DOHH2 (cell line): Measurements from ENCODE around the gene CCN2.

ENCODE experiments used
- H3F3A ChIP-seq: fragments of 200-600 bp; sonication (generic), shearing (Covaris generic); 2 replicates; pipeline ENCODE4 v1.6.0; 2016; ENCODE audit warnings: antibody characterized with exemption, mild to moderate bottlenecking; ENCODE audit not compliant: control insufficient read depth, insufficient read depth
- H3K27ac ChIP-seq: fragments of 200-600 bp; sonication (generic); 2 replicates; pipeline ENCODE4 v1.5.1; 2014; ENCODE audit warnings: low read depth, mild to moderate bottlenecking, low read length, moderate library complexity
- H3K27me3 ChIP-seq: fragments of 200-600 bp; sonication (generic); 2 replicates; pipeline ENCODE4 v1.6.1; 2014; ENCODE audit warnings: mild to moderate bottlenecking, low read length, mixed read lengths; ENCODE audit not compliant: control insufficient read depth
- H3K36me3 ChIP-seq: fragments of 200-600 bp; sonication (generic); 2 replicates; pipeline ENCODE4 v1.6.1; 2014; ENCODE audit warnings: mild to moderate bottlenecking, low read length, moderate library complexity, mixed read lengths; ENCODE audit not compliant: control insufficient read depth
- H3K4me1 ChIP-seq: fragments of 200-600 bp; sonication (generic); 2 replicates; pipeline ENCODE4 v1.6.1; 2014; ENCODE audit warnings: mild to moderate bottlenecking, low read length, mixed read lengths; ENCODE audit not compliant: control insufficient read depth
- H3K4me2 ChIP-seq: fragments of 200-600 bp; sonication (generic); 2 replicates; pipeline ENCODE4 v1.6.0; 2014; ENCODE audit warnings: mild to moderate bottlenecking, low read length, moderate library complexity
- H3K4me3 ChIP-seq: fragments of 200-600 bp; sonication (generic); 2 replicates; pipeline ENCODE4 v1.5.1; 2014; ENCODE audit warnings: mild to moderate bottlenecking, low read length, mixed read lengths
- H3K79me2 ChIP-seq: fragments of 200-600 bp; sonication (generic); 2 replicates; pipeline ENCODE4 v1.6.1; 2014; ENCODE audit warnings: mild to moderate bottlenecking, low read length, mixed read lengths; ENCODE audit not compliant: control insufficient read depth
- H3K9me2 ChIP-seq: fragments of 200-600 bp; sonication (generic); replicated peaks from 2 replicates; pipeline ENCODE4 v1.6.1; 2014; ENCODE audit warnings: mild to moderate bottlenecking, low read length, mixed read lengths; ENCODE audit not compliant: control insufficient read depth
- H3K9me3 ChIP-seq: fragments of 200-600 bp; sonication (generic); 2 replicates; pipeline ENCODE4 v1.6.1; 2014; ENCODE audit warnings: antibody characterized with exemption, low read length, mixed read lengths; ENCODE audit not compliant: control insufficient read depth, insufficient read depth
- H4K20me1 ChIP-seq: fragments of 200-600 bp; sonication (generic); 2 replicates; pipeline ENCODE4 v1.6.0; 2014; ENCODE audit warnings: low read depth, mild to moderate bottlenecking, antibody characterized with exemption, low read length, moderate library complexity; ENCODE audit not compliant: control insufficient read depth, insufficient read depth
- CTCF ChIP-seq: fragments of 200-600 bp; sonication (generic); IDR thresholded peaks from one replicate; pipeline ENCODE4 v1.5.1; 2014; ENCODE audit warnings: antibody characterized with exemption, mild to moderate bottlenecking, low read depth, low read length; ENCODE audit not compliant: poor library complexity, severe bottlenecking
- EZH2phosphoT487 ChIP-seq: fragments of 200-600 bp; sonication (generic); IDR thresholded peaks from 2 replicates; pipeline ENCODE4 v1.6.1; 2017; ENCODE audit warnings: borderline replicate concordance, mild to moderate bottlenecking, antibody characterized with exemption, low read length, moderate library complexity, mixed read lengths

The CCN2 gene

GRCh38 chr6:131920656-131921055, 30.5 kb downstream of the CCN2 start:
- H3K27ac ChIP-seq: no peak overlapping the region
- peaks cover 18% of the 10 kb centered on the region for H3K4me1 ChIP-seq
- H3K4me3 ChIP-seq: no peak overlapping the region
- H3F3A ChIP-seq: no peaks in the 10 kb centered on the region
- H3K27me3 ChIP-seq: no peaks in the 10 kb centered on the region
- H3K9me3 ChIP-seq: peaks cover 7% of the 10 kb centered on the region
- no peaks in the 10 kb centered on the region for H4K20me1 ChIP-seq
- no peaks in the 10 kb centered on the region for H3K9me2 ChIP-seq
- no peaks in the 10 kb centered on the region for H3K36me3 ChIP-seq
- TF ChIP-seq EZH2phosphoT487 (no peak), CTCF (no peak)
- H3K79me2 ChIP-seq: no peaks in the 10 kb centered on the region
- no peak overlapping the region for H3K4me2 ChIP-seq

- Histone ChIP-seq H3K9me3 (peaks cover 4% of the 10 kb centered on the region), H4K20me1 (no peaks in the 10 kb centered on the region), H3K79me2 (no peaks in the 10 kb centered on the region), H3K4me2 (no peak overlapping the region), H3K4me1 (peaks cover 26% of the 10 kb centered on the region), H3K4me3 (no peak overlapping the region), H3K27ac (no peak overlapping the region), H3K9me2 (no peaks in the 10 kb centered on the region), H3K36me3 (no peaks in the 10 kb centered on the region), H3K27me3 (no peaks in the 10 kb centered on the region), H3F3A (no peaks in the 10 kb centered on the region)
- TF ChIP-seq EZH2phosphoT487 (no peak), CTCF (no peak)
Observed at GRCh38 chr6:131918650-131919355, 32.4 kb downstream of the CCN2 start.

- no peaks in the 10 kb centered on the region for H3F3A ChIP-seq
- H3K9me3 ChIP-seq: no peaks in the 10 kb centered on the region
- no peaks in the 10 kb centered on the region for H3K79me2 ChIP-seq
- no peaks in the 10 kb centered on the region for H4K20me1 ChIP-seq
- peak overlapping the region; percentile 1; the same call in 1 of the 2 replicates for H3K4me3 ChIP-seq
- peak overlapping the region; percentile 20 for H3K4me2 ChIP-seq
- H3K4me1 ChIP-seq: peaks cover 26% of the 10 kb centered on the region
- H3K27ac ChIP-seq: no peak overlapping the region
- no peaks in the 10 kb centered on the region for H3K9me2 ChIP-seq
- no peaks in the 10 kb centered on the region for H3K36me3 ChIP-seq
- TF ChIP-seq EZH2phosphoT487 (no peak), CTCF (no peak)
- H3K27me3 ChIP-seq: no peaks in the 10 kb centered on the region
Observed at GRCh38 chr6:131917763-131918649, 33.2 kb downstream of the CCN2 start.
